Raji (cell line): ENCODE results near the gene TXNIP.
A peak's percentile ranks its signal among the peaks of the same experiment; 100 is the strongest.

Experiments used
- POLR2A ChIP-seq: IDR thresholded peaks from 2 replicates; pipeline ENCODE4 v1.6.1; 2011; ENCODE audit warnings: low read depth, low read length, control low read depth; ENCODE audit not compliant: insufficient read depth

TXNIP gene

GRCh38 chr1:145963265-145964019 is 32.9 kb downstream of the TXNIP start:
- peak; percentile 14; the same call in 1 of the 2 replicates for TF ChIP-seq POLR2A

GRCh38 chr1:145962157-145963102 is 33.9 kb downstream of the TXNIP start:
- TF ChIP-seq POLR2A, result 0 out of 2 replicates have a peak, but pooled peaks have one; percentile 7

- TF ChIP-seq POLR2A, result peak; percentile 51; the same call in 1 of the 2 replicates
Measured at GRCh38 chr1:145961425-145962156, 34.8 kb downstream of the TXNIP start.

- TF ChIP-seq POLR2A, result no peak
Measured at GRCh38 chr1:145961109-145961424, 35.3 kb downstream of the TXNIP start.

- TF ChIP-seq POLR2A, result no peak
Measured at GRCh38 chr1:145960468-145961108, 35.8 kb downstream of the TXNIP start.

GRCh38 chr1:145959957-145960467 is 36.4 kb downstream of the TXNIP start:
- no peak for TF ChIP-seq POLR2A

- no peak for TF ChIP-seq POLR2A
Measured at GRCh38 chr1:145959333-145959732, 37.0 kb downstream of the TXNIP start.

GRCh38 chr1:145958734-145959133 is 37.6 kb downstream of the TXNIP start:
- TF ChIP-seq POLR2A, result no peak

- peak; percentile 86 for TF ChIP-seq POLR2A
Measured at GRCh38 chr1:145957443-145958319, 38.7 kb downstream of the TXNIP start, which contains the start of gene LIX1L. Gene LIX1L, minus strand, starts transcription at chr1:145958017. Its CDS starts 90 bp downstream, at chr1:145957927.

GRCh38 chr1:145956781-145957442 is 39.5 kb downstream of the TXNIP start:
- TF ChIP-seq POLR2A, result no peak

- no peak for TF ChIP-seq POLR2A
Measured at GRCh38 chr1:145956361-145956760, 40.0 kb downstream of the TXNIP start.

- TF ChIP-seq POLR2A, result no peak
Measured at GRCh38 chr1:145955436-145955835, 40.9 kb downstream of the TXNIP start.

- TF ChIP-seq POLR2A, result no peak
Measured at GRCh38 chr1:145953861-145954260, 42.5 kb downstream of the TXNIP start.

GRCh38 chr1:145952903-145953302 is 43.5 kb downstream of the TXNIP start:
- TF ChIP-seq POLR2A, result no peak

- TF ChIP-seq POLR2A, result no peak
Measured at GRCh38 chr1:145951526-145951925, 44.9 kb downstream of the TXNIP start.
